Measurements from ENCODE around the gene ZSCAN18. TPM values are rescaled to one million over a fixed set of nuclear protein-coding genes. Genes with fewer than 3 reads are reported as not detected.

The ZSCAN18 gene
- polyA plus RNA-seq, 1 donor from 2014 or later = 399 TPM

GRCh38 chr19:58123354-58123753 is 25.3 kb upstream of the ZSCAN18 start:
- H3K4me2 ChIP-seq (ENCODE audit: low read length) = no peak overlapping the region
- peaks cover 69% of the 10 kb centered on the region for H3K9me3 ChIP-seq (ENCODE audit: low read length)
- H3K4me3 ChIP-seq (ENCODE audit: low read length) = no peak overlapping the region

GRCh38 chr19:58118979-58119733 is 21.1 kb upstream of the ZSCAN18 start:
- H3K4me2 ChIP-seq (ENCODE audit: low read length) = no peak overlapping the region
- H3K79me2 ChIP-seq (replicated peaks; ENCODE audit: insufficient read depth, low read length) = no peaks in the 10 kb centered on the region
- no peak overlapping the region for H3K9ac ChIP-seq (ENCODE audit: low read length)
- no peaks in the 10 kb centered on the region for H3F3A ChIP-seq (ENCODE audit: insufficient read depth, low read length, poor library complexity, severe bottlenecking)
- no peaks in the 10 kb centered on the region for H3K27me3 ChIP-seq (ENCODE audit: insufficient read depth, low read depth, low read length)
- H3K27ac ChIP-seq (ENCODE audit: low read length) = no peak overlapping the region
- H3K9me3 ChIP-seq (ENCODE audit: low read length) = peaks cover 43% of the 10 kb centered on the region
- no peaks in the 10 kb centered on the region for H3K9me2 ChIP-seq (ENCODE audit: insufficient read depth, low read length)
- no peaks in the 10 kb centered on the region for H3K36me3 ChIP-seq (ENCODE audit: insufficient read depth, low read length)
- H4K20me1 ChIP-seq (ENCODE audit: insufficient read depth) = no peaks in the 10 kb centered on the region
- H3K4me3 ChIP-seq (ENCODE audit: low read length) = no peak overlapping the region
- no peak overlapping the region for H2AFZ ChIP-seq (ENCODE audit: low read depth, low read length)
- TF ChIP-seq SMC3 (conservative IDR thresholded peaks at IDR 0.05; ENCODE audit: poor library complexity) = no peak
- TF ChIP-seq EP300 (conservative IDR thresholded peaks at IDR 0.05; ENCODE audit: poor library complexity, severe bottlenecking) = no peak
- no peak for TF ChIP-seq POLR2AphosphoS5 (IDR thresholded peaks at IDR 0.05)
- no peak for TF ChIP-seq CTCF (IDR thresholded peaks at IDR 0.05; ENCODE audit: poor library complexity, severe bottlenecking)
- no peak for TF ChIP-seq REST (IDR thresholded peaks at IDR 0.05; ENCODE audit: borderline replicate concordance)

More at GRCh38 chr19:58123354-58123753, 25.3 kb upstream of the ZSCAN18 start:
- Histone ChIP-seq H3F3A (ENCODE audit: insufficient read depth, low read length, poor library complexity, severe bottlenecking) (no peaks in the 10 kb centered on the region), H4K20me1 (ENCODE audit: insufficient read depth) (no peaks in the 10 kb centered on the region), H3K36me3 (ENCODE audit: insufficient read depth, low read length) (peaks cover 29% of the 10 kb centered on the region), H3K27me3 (ENCODE audit: insufficient read depth, low read depth, low read length) (no peaks in the 10 kb centered on the region), H2AFZ (ENCODE audit: low read depth, low read length) (no peak overlapping the region), H3K9me2 (ENCODE audit: insufficient read depth, low read length) (no peaks in the 10 kb centered on the region), H3K9ac (ENCODE audit: low read length) (no peak overlapping the region), H3K79me2 (replicated peaks; ENCODE audit: insufficient read depth, low read length) (no peaks in the 10 kb centered on the region), H3K27ac (ENCODE audit: low read length) (no peak overlapping the region)
- TF ChIP-seq MXI1 (conservative IDR thresholded peaks at IDR 0.05; ENCODE audit: poor library complexity, severe bottlenecking) (no peak), POLR2AphosphoS5 (IDR thresholded peaks at IDR 0.05) (no peak), TAF1 (IDR thresholded peaks at IDR 0.05; ENCODE audit: low read depth) (no peak), REST (IDR thresholded peaks at IDR 0.05; ENCODE audit: borderline replicate concordance) (no peak), RAD21 (conservative IDR thresholded peaks at IDR 0.05) (no peak), EZH2 (IDR thresholded peaks at IDR 0.05; ENCODE audit: borderline replicate concordance, insufficient read depth, low read length, poor library complexity, severe bottlenecking) (no peak), SMC3 (conservative IDR thresholded peaks at IDR 0.05; ENCODE audit: poor library complexity) (no peak), CTCF (IDR thresholded peaks at IDR 0.05; ENCODE audit: poor library complexity, severe bottlenecking) (no peak)

Measured in neural cell (in vitro differentiated cells).